Prostate gland (tissue), 2 donors: ENCODE measurements around the gene BABAM2. TPM values are rescaled to one million over a fixed set of nuclear protein-coding genes. Genes with fewer than 3 reads are reported as not detected.

Experiments
- DNase-seq: peaks from one replicate; pipeline ENCODE4 v3.0.0-alpha.2; 2019; ENCODE audit warnings: low spot score
- H3K27ac ChIP-seq, 2 donors: fragments of 200-600 bp; sonication (generic); 2 replicates each; pipeline ENCODE4 v1.5.1; 2017 to 2019
- H3K27me3 ChIP-seq: fragments of 200-600 bp; sonication (generic); replicated peaks from 2 replicates; pipeline ENCODE4 v1.5.1; 2019; ENCODE audit not compliant: insufficient read depth
- H3K36me3 ChIP-seq, 2 donors: fragments of 200-600 bp; sonication (generic); 1 replicate in 1 of 2; 2 replicates in 1 of 2; pipeline versions ENCODE4 v1.5.1 to v1.8.1; 2017 to 2019
- H3K4me1 ChIP-seq: fragments of 200-600 bp; sonication (generic); replicated peaks from 2 replicates; pipeline ENCODE4 v1.5.1; 2019
- H3K4me3 ChIP-seq, 2 donors: fragments of 200-600 bp; sonication (generic); 2 replicates each; pipeline ENCODE4 v1.5.1; 2017 to 2019
- H3K9me3 ChIP-seq: fragments of 200-600 bp; sonication (generic); 2 replicates; pipeline ENCODE4 v1.5.1; 2017
- POLR2A ChIP-seq: fragments of 450-650 bp; IDR thresholded peaks from one replicate; pipeline ENCODE4 v1.6.1; 2016; ENCODE audit warnings: antibody characterized with exemption, mild to moderate bottlenecking
- POLR2AphosphoS5 ChIP-seq: sonication (generic); formaldehyde crosslinking; IDR thresholded peaks from one replicate; pipeline ENCODE4 v1.6.1; 2017; ENCODE audit warnings: antibody characterized with exemption
- WGBS: methylation state at CpG from one replicate; pipeline ENCODE4 v1.1.5; 2018; 5-methylcytosine and 5-hydroxymethylcytosine counted together
- intact Hi-C: fragments of 100-400 bp; cut with DNase I; formaldehyde crosslinking; loops from one replicate; pipeline ENCODE4 v1.14.2; 2022
- total RNA-seq, 2 donors: library from RNA; depleted of rRNA; stranded (reverse); fragments of >200 nt; gene quantifications; one replicate each; pipeline ENCODE4 v1.1.0, GENCODE V29; 2016
- TF ChIP-seq, protein P1 (sequence below), 4 experiments: fragments of 200-600 bp in 2 of 4; fragments of 450-650 bp in 2 of 4; sonication (generic) in 2 of 4; IDR thresholded peaks; 1 replicate in 3 of 4; 2 replicates in 1 of 4; pipeline ENCODE4 v1.5.1; 2016 to 2019; ENCODE audit warnings: antibody characterized with exemption in 4 of 4, mild to moderate bottlenecking in 2 of 4, moderate library complexity in 2 of 4

BABAM2 gene
- total RNA-seq, 2 donors from 2014 or later, result 35.8 to 37.3 TPM

DNA sequence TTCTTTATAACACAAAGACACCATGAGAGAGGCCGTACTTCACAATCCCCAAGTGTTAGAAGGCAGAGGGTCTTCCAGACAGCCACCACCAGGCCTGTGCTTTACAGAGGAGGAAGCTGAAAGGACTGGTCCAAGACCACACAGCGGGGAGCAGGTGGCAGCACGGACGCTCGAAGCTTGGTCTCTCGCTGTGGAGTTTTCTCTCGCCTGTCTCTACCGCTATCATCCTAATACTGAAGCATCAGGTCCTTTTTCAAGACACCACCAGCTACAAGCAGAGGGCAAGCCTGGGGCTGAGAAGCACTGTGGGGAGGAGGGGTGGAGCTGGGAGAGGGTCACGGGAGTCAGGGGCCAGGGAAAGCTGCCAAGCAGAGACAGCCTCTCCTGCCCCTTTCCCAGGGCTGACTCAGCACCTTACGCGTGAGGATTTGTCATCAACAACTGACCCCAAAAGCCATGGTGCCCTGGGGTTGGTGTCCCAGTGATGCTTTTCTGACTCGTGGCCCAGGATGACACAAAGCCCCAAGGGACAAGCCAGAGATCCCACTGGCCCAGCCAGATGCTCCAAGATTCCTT is 470.3 kb downstream of the BABAM2 start:
- TF ChIP-seq POLR2A, result no peak
- TF ChIP-seq, protein P1, sequence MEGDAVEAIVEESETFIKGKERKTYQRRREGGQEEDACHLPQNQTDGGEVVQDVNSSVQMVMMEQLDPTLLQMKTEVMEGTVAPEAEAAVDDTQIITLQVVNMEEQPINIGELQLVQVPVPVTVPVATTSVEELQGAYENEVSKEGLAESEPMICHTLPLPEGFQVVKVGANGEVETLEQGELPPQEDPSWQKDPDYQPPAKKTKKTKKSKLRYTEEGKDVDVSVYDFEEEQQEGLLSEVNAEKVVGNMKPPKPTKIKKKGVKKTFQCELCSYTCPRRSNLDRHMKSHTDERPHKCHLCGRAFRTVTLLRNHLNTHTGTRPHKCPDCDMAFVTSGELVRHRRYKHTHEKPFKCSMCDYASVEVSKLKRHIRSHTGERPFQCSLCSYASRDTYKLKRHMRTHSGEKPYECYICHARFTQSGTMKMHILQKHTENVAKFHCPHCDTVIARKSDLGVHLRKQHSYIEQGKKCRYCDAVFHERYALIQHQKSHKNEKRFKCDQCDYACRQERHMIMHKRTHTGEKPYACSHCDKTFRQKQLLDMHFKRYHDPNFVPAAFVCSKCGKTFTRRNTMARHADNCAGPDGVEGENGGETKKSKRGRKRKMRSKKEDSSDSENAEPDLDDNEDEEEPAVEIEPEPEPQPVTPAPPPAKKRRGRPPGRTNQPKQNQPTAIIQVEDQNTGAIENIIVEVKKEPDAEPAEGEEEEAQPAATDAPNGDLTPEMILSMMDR (IDR thresholded peaks at IDR 0.05), result no peak
- TF ChIP-seq POLR2AphosphoS5, result no peak
- intact Hi-C loops, result no loop called here
- 86% methylated on average over 12 of the region's 12 CpGs for WGBS
- Histone ChIP-seq H3K27ac (no peak overlapping the region), H3K27me3 (no peaks in the 10 kb centered on the region), H3K36me3 (no peaks in the 10 kb centered on the region), H3K4me3 (no peak overlapping the region), H3K9me3 (no peaks in the 10 kb centered on the region), H3K4me1 (peaks cover 10% of the 10 kb centered on the region)
- DNase-seq, result no peak

DNA sequence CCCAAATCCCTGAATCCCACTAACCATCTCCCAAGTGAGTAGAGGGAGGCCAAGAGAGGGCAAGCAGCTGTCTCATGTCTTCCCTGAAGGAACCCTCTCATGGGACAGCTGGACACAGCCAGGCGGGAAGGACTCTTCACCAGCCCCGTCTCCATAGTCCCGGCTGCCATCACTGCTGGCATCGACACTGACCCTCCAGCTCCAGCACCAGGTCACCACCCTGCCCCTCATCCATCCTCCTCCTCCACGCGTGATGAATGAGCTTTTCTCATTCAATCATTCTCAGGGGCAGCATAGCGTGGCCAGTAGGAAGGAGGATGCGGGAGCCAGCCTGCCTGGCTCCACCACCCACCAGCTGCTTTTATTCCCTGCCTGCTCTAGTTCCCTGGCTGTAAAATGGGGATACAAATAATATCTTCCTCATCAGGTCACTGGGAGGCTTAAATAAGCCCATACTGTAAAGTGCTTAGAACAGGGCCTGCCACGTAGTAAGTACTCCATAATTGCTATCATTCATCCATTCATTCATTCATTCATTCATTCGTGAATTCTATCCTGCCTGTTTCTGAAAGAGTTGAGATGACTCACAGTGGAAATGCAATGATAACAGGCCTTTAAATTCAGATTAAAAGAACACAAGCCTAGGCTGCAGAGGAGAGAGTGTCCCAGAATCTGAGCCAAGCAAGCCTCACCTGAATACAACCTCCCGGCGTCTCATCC is 471.6 kb downstream of the BABAM2 start:
- no peaks in the 10 kb centered on the region for H3K4me1 ChIP-seq
- intact Hi-C loops, result no loop called here

DNA sequence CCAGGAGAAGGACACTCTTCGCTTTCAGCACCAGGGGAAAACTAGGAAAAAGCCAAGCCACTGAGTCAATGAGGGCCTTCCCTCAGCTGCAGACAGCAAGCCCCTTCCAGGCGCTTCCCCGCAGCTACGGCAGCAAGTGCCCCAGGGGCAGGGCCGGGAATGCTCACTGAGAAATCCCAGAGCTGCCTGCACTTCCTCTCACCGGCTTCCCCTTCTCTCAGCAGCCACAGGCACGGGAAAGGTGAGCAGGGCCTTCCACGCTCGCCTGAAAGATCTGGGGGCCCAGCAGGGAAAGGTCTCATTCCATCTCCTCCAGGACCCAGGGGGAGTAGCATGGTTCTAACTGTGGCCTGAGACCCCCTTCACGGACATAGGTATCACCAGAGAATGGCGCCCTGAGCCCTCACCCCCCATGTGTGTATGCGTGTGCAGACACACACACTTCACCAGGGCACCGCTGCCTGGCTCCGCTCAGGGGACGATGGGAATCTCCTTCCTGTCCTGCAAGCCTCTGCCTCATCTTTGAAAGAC is 472.5 kb downstream of the BABAM2 start:
- WGBS, result 92% methylated on average over 15 of the region's 15 CpGs

More for the DNA sequence above, 471.6 kb downstream of the BABAM2 start:
- WGBS, result 84% methylated on average over 12 of the region's 12 CpGs
- H3K27ac ChIP-seq, result no peak overlapping the region
- H3K27me3 ChIP-seq, result no peaks in the 10 kb centered on the region
- no peaks in the 10 kb centered on the region for H3K36me3 ChIP-seq
- TF ChIP-seq, protein P1 (IDR thresholded peaks at IDR 0.05), result no peak
- TF ChIP-seq POLR2AphosphoS5 (no peak), POLR2A (no peak)
- no peaks in the 10 kb centered on the region for H3K9me3 ChIP-seq
- no peak for DNase-seq
- H3K4me3 ChIP-seq, result no peak overlapping the region

DNA sequence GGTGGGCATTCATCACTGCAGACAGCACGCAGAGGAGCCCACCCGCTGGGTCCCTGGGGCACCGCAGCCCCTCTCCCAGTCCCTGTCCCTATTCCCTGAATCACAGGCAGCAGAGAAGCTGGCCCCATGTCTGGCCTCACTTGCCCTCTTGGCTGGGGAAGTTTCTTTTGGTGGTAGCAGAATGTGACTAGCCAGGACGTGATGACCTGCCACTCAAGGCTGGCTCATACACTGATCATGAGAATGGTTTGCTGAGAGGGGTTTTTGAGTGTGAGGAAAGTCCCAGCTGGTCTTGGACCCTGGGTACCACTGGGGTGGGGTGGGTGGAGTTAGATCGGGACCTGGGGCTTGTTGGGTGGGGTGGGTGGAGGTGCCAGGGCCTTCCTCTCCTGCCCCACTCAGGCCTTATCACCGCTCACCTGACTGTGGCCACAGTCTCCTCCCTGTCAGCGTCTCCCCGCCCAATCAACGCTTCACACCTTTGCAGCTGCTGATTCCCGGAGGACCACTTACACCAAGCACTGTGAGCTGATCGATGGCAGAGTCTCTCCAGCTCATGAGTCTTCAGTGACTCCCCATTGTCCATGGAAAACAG is 473.3 kb downstream of the BABAM2 start:
- DNase-seq, result no peak

More for the DNA sequence above, 472.5 kb downstream of the BABAM2 start:
- Histone ChIP-seq H3K9me3 (no peaks in the 10 kb centered on the region), H3K27me3 (no peaks in the 10 kb centered on the region), H3K27ac (no peak overlapping the region), H3K4me1 (no peaks in the 10 kb centered on the region), H3K4me3 (no peak overlapping the region), H3K36me3 (no peaks in the 10 kb centered on the region)
- intact Hi-C loops, result no loop called here
- TF ChIP-seq POLR2AphosphoS5, result no peak
- TF ChIP-seq, protein P1 (IDR thresholded peaks at IDR 0.05), result no peak
- no peak for TF ChIP-seq POLR2A
- no peak for DNase-seq

More for the DNA sequence above, 473.3 kb downstream of the BABAM2 start:
- no peaks in the 10 kb centered on the region for H3K4me1 ChIP-seq
- H3K27ac ChIP-seq, result no peak overlapping the region
- TF ChIP-seq POLR2AphosphoS5 (no peak), POLR2A (no peak)
- TF ChIP-seq, protein P1 (IDR thresholded peaks at IDR 0.05), result no peak
- H3K27me3 ChIP-seq, result no peaks in the 10 kb centered on the region
- no peak overlapping the region for H3K4me3 ChIP-seq
- no peaks in the 10 kb centered on the region for H3K36me3 ChIP-seq
- intact Hi-C loops, result no loop called here
- H3K9me3 ChIP-seq, result no peaks in the 10 kb centered on the region
- 90% methylated on average over 11 of the region's 11 CpGs for WGBS
